Dermis microvascular lymphatic vessel endothelial cell (primary cell): ENCODE data around the gene CREB3L4. TPM values are rescaled to one million over a fixed set of nuclear protein-coding genes. Genes with fewer than 3 reads are reported as not detected.
"Not testable (repeated sequence)": the region's sequence is repeated elsewhere in the genome, so short reads cannot be mapped to it uniquely, and the experiment has no call there.

ENCODE experiments used
- DNase-seq, 2 donors: peaks; one replicate each; pipeline versions ENCODE4 v3.0.0 to v3.0.0-alpha.2; 2010; ENCODE audit warnings: low read depth in 2 of 2
- total RNA-seq: library from RNA; depleted of rRNA; stranded (reverse); fragments of >200 nt; gene quantifications from 2 replicates; pipeline ENCODE4 v1.2.1, GENCODE V29; 2014

Gene CREB3L4
- total RNA-seq, 1 donor from 2014 or later, result 8.7 TPM

DNA sequence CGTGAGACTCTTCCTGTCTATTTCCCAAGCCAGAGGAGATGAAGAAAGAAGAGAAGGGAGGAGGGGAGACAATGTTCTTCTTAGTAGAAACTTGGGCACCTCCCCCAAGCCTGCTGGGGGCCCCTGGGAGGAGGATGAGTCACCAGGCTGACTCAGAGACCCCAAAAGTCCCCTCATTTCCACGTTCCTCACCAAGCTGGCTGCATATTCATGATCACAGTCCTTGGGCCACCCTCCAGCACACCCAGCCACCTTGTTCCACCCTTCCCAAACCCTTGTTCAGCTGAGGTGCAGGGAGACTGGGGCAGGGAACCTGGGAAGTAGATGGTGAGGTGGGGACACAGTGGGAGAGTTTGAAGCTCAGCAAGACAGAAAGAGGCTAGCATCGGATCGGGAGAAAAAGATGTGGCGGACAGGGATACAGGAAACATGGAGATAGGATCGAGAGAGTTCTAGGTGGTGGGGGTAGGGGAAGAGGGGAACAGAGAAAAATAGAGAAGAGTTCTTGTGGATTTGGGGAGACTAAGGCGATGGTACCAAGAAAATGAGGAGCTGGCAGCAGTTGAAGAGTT is 17.7 kb downstream of the CREB3L4 start:
- DNase-seq, result peak in 1 of 2 donors; percentile 63

DNA sequence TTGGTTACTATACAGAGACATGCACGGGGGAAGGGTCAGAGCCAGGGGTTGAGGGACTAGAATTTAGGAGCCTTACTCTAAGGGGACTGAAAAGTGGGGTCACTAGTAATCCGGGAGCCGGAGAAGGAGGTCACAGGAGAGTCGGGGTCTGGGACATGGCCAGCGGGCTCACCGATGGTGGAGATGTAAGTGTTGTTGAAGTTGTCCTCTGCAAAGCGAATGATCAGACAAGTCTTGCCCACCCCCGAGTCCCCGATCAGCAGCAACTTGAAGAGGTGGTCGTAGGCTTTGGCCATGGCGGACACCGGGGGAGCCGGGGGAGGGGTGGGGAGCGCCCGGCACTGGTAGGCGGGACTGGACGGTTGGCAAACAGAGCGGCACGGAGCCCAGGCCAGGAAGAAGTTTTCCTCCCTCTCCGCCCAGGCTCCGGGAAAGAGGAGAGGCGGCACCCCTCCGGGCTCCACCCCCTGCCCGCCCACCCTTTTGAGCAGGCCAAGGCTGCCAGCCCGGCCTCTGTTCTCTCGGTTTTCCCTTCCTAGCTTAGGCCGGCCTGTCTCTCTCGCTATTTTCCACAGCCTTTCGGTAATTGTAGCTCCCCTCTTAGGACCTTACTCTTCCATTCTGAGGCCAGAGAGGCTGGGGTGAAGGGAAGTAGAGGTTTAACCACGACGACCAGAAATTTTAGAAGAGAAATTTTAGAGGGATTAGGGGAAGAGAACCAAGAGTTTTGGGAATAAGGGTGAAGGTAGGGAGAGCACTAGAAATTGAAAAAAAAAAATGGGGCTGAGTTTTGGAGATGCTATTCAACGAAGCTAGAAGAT is 18.4 kb downstream of the CREB3L4 start, which contains the start of gene RAB13:
TSS of gene RAB13 (minus strand) at position 399 of the 821 bp plus-strand sequence. CDS start at position 296, 103 bp downstream.
- DNase-seq, result peak; percentile 46 to 90

DNA sequence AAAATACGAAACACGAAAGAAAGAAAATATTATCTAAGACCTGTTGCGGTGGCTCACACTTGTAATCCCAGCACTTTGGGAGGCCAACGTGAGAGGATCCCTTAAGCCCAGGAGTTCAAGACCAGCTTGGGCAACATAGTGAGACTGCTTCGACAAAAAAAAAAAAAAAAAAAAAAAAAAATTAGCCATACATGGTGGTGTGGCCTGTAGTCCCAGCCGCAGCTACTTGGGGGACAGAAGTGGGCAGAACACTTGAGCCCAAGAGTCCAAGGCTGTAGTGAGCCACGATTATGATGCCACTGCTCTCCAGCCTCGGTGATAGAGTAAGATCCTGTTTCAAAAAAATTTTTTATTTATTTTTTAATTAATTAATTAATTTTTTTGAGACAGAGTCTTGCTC is 19.9 kb downstream of the CREB3L4 start:
- no peak for DNase-seq

DNA sequence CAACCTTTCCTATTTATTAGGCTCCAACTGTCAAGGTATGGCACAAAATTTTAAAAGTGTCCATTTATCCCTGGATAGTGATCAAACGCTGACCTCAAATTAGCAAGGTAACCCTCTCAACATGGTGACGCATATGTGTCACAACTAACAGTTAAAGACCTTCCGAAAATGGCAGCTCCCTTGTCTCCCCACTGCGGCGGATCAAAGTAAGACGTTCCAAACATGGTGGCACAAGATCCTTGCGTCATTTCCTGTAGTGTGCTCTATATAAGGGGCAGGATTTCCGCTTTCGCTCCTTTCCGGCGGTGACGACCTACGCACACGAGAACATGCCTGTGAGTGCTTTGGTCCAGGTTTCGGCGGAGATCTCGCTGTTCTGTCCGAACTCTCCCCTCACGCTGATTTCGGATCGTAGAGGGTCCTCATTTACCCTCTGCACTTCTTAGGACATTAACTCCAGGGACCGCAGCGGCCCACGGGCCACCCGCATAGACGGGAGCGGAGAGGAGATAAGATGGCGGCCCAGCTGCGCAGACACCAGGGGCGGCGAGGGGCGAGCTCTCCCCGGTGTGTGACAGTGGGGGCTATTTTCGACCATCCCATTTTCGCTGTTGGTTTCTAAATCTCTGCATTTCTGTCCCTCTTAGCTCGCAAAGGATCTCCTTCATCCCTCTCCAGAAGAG is 22.9 kb downstream of the CREB3L4 start, which contains the start of gene RPS27:
TSS of gene RPS27 (plus strand) at position 295 of the 683 bp plus-strand sequence. CDS start at position 330, 35 bp downstream.
- peak; percentile 97 for DNase-seq

DNA sequence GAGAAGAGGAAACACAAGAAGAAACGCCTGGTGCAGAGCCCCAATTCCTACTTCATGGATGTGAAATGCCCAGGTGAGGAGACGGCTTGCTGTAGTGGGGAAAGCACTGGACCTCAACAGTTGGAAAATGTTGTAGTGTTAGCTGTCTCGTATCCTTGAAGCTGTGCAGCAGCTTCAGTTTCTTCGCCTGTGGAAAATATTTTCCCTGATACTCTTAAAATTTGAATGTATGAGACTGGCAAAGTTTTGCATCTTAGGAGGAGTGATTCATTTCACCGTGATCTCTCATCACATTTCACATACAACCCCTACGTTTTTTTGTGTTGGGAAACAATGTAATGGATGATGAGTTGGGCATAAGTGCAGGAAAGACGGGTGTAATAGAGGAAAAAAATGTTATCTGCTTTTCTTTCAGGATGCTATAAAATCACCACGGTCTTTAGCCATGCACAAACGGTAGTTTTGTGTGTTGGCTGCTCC is 23.5 kb downstream of the CREB3L4 start:
- no peak for DNase-seq

DNA sequence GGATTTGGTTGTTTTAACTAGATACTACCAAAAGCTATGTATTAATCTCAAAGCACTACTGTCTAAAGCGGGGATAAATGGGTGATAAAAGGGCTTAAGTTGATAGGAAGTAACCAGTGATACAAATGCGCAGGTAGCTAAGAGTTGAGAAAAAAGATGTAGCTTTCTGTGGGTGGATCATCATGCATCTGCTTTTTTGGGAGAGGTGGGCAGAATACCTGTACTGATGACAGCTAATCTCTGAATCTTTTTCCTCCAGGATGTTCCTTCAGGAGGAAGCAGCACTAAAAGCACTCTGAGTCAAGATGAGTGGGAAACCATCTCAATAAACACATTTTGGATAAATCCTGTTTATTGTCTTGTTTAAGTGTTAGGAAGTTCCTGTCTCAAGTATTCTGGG is 24.1 kb downstream of the CREB3L4 start:
- no peak for DNase-seq

DNA sequence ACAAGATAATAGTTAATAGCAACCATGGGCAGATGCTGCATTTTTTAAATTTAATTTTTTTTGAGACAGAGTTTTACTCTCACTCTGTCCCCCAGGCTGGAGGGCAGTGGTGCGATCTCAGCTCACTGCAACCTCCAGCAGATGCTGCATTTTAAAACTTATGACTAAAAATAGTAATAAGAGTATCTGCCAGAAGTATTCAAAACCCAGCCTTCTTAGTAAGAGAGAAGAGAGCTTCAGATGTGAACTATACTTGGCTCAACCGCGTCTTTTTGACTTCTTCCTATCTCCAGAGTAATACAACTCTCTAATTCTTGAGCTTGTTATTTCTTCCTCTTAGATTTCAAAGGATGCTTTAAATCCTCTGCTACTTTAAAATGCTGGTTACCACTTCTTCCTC is 27.5 kb downstream of the CREB3L4 start:
- no peak for DNase-seq

DNA sequence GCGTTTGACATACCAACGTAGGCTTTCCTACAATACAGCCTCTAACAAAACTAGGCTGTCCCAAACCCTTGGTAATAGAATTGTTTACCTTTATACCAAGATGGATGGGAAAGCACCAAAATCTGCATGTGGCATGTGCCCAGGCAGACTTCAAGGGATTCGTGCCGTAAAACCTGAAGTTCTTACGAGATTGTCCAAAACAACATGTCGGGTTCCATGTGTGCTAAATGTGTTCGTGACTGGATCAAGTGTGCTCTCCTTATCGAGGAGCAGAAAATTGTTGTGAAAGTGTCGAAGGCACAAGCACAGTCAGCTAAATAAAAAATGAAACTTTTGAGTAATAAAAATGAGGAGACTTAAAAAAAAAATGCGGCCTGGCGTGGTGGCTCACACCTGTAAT is 27.9 kb downstream of the CREB3L4 start:
- no peak for DNase-seq

DNA sequence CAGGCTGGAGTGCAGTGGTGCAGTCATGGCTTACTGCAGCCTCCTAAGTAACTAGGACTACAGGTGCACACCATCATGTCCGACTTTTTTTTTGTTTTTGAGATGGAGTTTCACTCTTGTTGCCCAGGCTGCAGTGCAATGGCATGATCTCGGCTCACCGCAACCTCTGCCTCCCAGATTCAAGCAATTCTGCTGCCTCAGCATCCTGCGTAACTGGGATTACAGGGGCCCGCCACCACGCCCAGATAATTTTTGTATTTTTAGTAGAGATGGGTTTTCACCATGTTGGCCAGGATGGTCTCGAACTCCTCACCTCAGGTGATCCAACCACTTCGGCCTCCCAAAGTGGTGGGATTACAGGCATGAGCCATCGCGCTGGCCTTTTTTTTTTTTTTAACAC is 29.2 kb downstream of the CREB3L4 start:
- not testable (repeated sequence) for DNase-seq

DNA sequence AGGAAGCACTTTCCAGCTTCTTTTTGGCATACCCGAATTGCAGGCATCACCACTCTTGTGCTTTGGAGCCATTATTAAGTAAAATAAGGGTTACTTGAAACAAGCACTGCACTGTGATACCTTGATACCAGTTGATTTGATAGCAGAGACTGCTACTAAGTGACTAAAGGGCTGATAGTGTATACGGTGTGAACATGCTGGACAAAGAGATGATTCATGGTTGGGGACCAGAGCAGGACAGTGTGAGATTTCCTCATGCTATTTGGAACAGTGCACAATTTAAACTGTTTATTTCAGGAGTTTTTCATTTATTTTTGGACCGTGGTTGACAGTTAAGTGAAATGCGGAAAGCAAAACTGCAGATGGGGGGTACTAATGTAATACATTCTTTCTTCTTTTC is 32.7 kb downstream of the CREB3L4 start:
- no peak for DNase-seq

DNA sequence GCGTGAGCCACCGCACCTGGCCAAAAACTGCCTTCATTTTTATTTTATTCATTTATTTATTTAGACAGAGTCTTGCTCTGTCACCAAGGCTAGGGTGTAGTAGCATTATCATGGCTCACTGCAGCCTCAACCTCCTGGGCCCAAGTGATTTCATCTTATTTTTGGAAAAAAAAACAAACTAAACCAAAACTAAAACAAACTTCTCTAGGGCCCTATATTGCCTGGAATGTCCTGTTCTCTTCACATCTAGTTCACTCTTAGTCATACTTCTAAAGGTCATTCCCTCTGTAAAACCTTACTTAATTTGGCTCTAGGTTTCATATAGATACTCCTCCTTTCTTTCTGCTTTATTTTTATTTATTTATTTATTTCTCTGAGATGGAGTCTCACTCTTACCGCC is 38.4 kb downstream of the CREB3L4 start:
- DNase-seq, result no peak

DNA sequence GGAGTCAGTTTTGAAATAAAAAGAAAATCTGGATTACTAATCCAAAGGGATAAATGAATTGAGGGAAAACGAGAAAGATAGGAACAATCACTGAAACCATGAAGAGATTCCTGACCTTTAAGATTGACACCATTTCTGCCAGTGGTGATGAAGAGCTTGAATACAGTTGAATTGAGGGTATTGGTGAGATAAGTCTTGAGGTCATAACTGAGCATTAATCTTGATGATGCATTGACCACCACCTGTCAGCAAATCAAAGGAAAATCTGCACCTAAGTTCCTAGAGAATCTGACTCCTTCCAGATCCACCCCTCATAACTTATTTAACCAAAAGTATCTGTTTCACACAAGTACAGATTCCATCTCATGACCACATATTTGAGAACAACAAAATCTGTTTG is 44.4 kb downstream of the CREB3L4 start:
- no peak for DNase-seq

DNA sequence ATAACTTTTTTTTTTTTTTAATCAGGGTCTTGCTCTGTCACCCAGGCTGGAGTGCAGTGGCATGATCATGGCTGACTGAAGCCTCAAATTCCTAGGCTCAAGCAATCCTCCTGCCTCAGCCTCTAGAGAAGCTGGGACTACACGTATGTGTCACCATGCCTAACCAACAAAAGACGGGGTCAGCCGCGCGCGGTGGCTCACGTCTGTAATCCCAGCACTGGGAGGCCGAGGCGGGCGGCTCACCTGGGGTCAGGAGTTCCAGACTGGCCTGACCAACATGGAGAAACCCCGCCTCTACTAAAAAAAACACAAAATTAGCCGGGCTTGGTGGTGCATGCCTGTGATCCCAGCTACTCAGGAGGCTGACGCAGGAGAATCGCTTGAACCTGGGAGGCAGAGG is 44.8 kb downstream of the CREB3L4 start:
- not testable (repeated sequence) for DNase-seq

DNA sequence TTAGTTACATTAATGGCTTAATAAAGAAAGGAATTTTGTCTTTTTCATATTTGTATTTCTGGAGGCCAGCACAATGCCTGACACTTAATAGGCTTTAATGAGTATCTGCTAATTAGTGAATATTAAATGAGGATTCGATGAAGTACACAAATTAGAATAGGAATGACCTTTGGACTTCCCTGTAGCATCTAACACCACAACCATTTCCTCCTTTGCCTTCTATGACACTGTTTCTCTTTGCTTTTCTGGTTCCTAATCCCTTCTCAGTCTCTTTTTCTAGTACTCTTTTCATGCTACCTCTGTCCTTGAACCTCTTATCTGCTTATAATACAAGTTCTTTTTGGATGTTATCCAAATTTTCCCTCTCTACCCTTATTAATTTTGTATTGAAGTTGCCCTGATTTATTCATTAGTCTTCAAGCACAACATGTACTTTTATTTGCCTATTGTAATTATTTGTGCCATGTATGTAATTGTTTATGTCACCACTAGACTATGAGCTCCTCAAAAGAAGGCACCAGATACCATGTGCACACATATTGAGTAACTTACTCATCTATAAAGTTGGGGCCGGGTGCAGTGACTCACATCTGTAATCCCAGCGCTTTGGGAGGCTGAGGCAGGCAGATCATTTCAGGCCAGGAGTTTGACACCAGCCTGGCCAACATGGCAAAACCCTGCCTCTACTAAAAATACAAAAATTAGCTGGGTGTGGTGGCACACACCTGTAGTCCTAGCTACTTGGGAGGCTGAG is 46.6 kb downstream of the CREB3L4 start:
- DNase-seq, result no peak

DNA sequence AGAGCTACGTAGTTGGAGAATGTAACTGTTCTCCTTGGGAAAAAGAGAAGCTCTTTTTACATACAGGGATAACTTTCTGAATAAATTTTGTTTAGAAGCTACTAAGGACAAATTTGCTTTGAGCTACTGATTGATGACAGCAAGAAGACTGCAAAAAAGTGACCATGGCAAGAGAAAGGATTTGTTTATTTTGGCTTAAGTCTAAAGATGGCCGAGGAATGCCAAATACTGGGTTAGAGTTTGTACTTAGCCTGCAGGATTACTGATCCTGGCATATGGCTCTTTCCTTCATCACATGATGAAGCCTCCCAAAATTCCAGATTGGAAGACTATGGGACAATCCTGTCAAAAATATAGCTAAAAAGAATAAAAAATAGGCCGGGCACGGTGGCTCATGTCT is 51.6 kb downstream of the CREB3L4 start:
- DNase-seq, result no peak

DNA sequence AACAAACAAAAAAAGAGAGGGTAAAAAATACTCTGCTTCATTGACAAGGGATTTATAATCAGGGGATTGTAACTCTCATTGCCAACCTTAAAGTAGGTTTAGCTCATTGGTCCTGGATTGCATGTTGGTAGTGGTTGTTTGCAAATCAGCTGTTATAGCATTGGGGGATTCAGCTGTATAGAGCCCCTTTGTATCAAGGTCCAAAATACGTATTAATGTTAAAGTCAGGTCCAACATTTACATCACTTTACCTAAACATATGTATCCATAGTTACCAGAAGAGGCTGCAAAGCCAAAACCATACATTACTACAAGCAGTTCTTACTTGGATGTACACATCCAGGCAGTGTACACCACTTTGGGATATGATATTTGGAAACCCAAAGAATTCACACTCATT is 52.2 kb downstream of the CREB3L4 start:
- DNase-seq, result no peak

Other genes starting within 250 kb of the CREB3L4 start
- gene INTS3, start 239.9 kb upstream of the CREB3L4 start, total RNA-seq, result 16.4 and 20.7 TPM in 2 replicates
- gene SLC27A3, start 192.5 kb upstream of the CREB3L4 start, total RNA-seq, result 30.4 and 56.1 TPM in 2 replicates
- gene GATAD2B, start 44.9 kb upstream of the CREB3L4 start, total RNA-seq, result 4.0 and 6.2 TPM in 2 replicates
- 6.7 and 13.9 TPM in 2 replicates for gene DENND4B, start 21.2 kb upstream of the CREB3L4 start, total RNA-seq
- gene CRTC2, start 9.3 kb upstream of the CREB3L4 start, total RNA-seq, result 2.3 and 3.3 TPM in 2 replicates
- gene SLC39A1, start 4.4 kb upstream of the CREB3L4 start, total RNA-seq, result 86.8 and 136 TPM in 2 replicates
- gene JTB, start 9.8 kb downstream of the CREB3L4 start, total RNA-seq, result 78.3 and 109 TPM in 2 replicates
- gene RAB13, start 18.4 kb downstream of the CREB3L4 start, total RNA-seq, result 35.4 and 61.8 TPM in 2 replicates
- gene RPS27, start 22.9 kb downstream of the CREB3L4 start, total RNA-seq, result 1,374 and 1,459 TPM in 2 replicates
- gene NUP210L, start 187.2 kb downstream of the CREB3L4 start, total RNA-seq, result under 0.01 TPM in 2 replicates
- gene TPM3, start 224.2 kb downstream of the CREB3L4 start, total RNA-seq, result 298 and 390 TPM in 2 replicates
- gene CFAP141, start 238.4 kb downstream of the CREB3L4 start, total RNA-seq, result not detected in 2 replicates